Tibial nerve (tissue), 4 donors: Measurements from ENCODE around the gene BDH2. TPM values are rescaled to one million over a fixed set of nuclear protein-coding genes. Genes with fewer than 3 reads are reported as not detected.

Source experiments
- DNase-seq, 2 donors: peaks; one replicate each; pipeline ENCODE4 v3.0.0-alpha.2; 2019; ENCODE audit warnings: low spot score in 2 of 2
- H3K27ac ChIP-seq, 4 donors: fragments of 200-600 bp; sonication (generic) in 3 of 4; one replicate each; pipeline ENCODE4 v1.5.1; 2017 to 2019; ENCODE audit warnings: mild to moderate bottlenecking in 1 of 4
- H3K27me3 ChIP-seq, 2 donors: fragments of 200-600 bp; sonication (generic) in 1 of 2; one replicate each; pipeline versions ENCODE4 v1.5.1 to v1.6.0; 2017 to 2019
- H3K36me3 ChIP-seq, 3 donors: fragments of 200-600 bp; sonication (generic); one replicate each; pipeline ENCODE4 v1.5.1; 2018 to 2019
- H3K4me1 ChIP-seq, 4 donors: fragments of 200-600 bp; sonication (generic) in 3 of 4; one replicate each; pipeline ENCODE4 v1.5.1; 2017 to 2019
- H3K4me3 ChIP-seq, 4 donors: fragments of 200-600 bp; sonication (generic) in 3 of 4; one replicate each; pipeline ENCODE4 v1.5.1; 2017 to 2019; ENCODE audit warnings: mild to moderate bottlenecking in 1 of 4, moderate library complexity in 1 of 4
- H3K9me3 ChIP-seq, 4 donors: fragments of 200-600 bp; sonication (generic) in 3 of 4; one replicate each; pipeline ENCODE4 v1.5.1; 2017 to 2019
- EP300 ChIP-seq, 2 donors: sonication (generic); formaldehyde crosslinking; IDR thresholded peaks; one replicate each; pipeline ENCODE4 v1.6.1; 2017; ENCODE audit warnings: antibody characterized with exemption in 2 of 2, mild to moderate bottlenecking in 1 of 2
- POLR2A ChIP-seq, 2 donors: fragments of 450-650 bp; IDR thresholded peaks; one replicate each; pipeline ENCODE4 v1.6.1; 2017; ENCODE audit warnings: antibody characterized with exemption in 2 of 2, mild to moderate bottlenecking in 2 of 2, moderate library complexity in 2 of 2
- WGBS, 2 donors: methylation state at CpG; one replicate each; pipeline ENCODE4 v1.1.5; 2018; 5-methylcytosine and 5-hydroxymethylcytosine counted together
- total RNA-seq, 4 donors: library from RNA; depleted of rRNA; stranded (reverse); fragments of >200 nt; gene quantifications; one replicate each; pipeline ENCODE4 v1.1.0, GENCODE V29; 2016
- TF ChIP-seq, protein P1 (sequence below), 5 experiments: fragments of 200-600 bp in 3 of 5; fragments of 450-650 bp in 2 of 5; sonication (generic) in 3 of 5; IDR thresholded peaks; one replicate each; pipeline ENCODE4 v1.5.1; 2016 to 2019; ENCODE audit warnings: antibody characterized with exemption in 5 of 5, mild to moderate bottlenecking in 3 of 5, moderate library complexity in 2 of 5

BDH2 gene
- total RNA-seq, 4 donors from 2014 or later = 35.7 to 95.3 (median 72.4) TPM

DNA sequence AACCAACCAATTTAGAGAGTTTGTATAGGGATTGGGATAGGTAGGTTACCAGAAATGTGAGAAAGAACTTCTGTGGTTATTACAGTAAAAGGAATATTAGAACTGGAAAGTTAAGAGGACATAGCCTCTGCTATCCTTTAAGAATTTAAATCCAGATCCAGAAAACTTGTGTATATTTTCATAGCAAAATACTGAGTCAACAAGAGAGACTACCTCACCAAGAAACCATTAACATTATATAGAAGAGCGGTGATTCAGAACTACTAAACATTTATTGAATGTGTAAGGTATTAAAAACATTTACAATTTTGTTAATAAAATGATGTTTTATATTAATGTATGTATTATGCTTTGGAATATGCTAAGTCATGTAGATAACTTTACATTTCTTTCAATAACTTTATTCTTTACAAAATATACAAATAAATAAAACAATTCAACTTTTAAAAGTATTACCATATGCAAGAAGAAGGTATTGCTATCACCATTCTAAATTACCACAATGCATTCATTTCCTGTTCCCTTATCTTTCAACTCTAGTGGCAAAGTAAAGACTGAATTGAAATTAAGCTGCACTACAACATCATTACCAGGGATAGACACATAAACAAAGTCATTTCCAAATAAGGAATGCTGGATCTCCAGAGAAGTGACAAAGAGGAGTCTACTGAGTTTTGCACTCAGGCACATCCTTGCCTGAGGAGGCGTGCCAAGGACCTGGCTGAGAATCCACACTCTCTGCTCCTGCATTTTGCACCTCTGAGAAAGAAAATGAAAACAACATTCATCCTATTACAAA lies 6.1 kb upstream of the BDH2 start:
- 89 to 98% methylated on average over 2 of the region's 2 CpGs for WGBS, 2 donors
- H3K27ac ChIP-seq = no peak overlapping the region
- no peak overlapping the region for H3K4me3 ChIP-seq
- TF ChIP-seq POLR2A (IDR thresholded peaks at IDR 0.05) = no peak
- TF ChIP-seq, protein P1, sequence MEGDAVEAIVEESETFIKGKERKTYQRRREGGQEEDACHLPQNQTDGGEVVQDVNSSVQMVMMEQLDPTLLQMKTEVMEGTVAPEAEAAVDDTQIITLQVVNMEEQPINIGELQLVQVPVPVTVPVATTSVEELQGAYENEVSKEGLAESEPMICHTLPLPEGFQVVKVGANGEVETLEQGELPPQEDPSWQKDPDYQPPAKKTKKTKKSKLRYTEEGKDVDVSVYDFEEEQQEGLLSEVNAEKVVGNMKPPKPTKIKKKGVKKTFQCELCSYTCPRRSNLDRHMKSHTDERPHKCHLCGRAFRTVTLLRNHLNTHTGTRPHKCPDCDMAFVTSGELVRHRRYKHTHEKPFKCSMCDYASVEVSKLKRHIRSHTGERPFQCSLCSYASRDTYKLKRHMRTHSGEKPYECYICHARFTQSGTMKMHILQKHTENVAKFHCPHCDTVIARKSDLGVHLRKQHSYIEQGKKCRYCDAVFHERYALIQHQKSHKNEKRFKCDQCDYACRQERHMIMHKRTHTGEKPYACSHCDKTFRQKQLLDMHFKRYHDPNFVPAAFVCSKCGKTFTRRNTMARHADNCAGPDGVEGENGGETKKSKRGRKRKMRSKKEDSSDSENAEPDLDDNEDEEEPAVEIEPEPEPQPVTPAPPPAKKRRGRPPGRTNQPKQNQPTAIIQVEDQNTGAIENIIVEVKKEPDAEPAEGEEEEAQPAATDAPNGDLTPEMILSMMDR (IDR thresholded peaks at IDR 0.05) = no peak
- TF ChIP-seq EP300 (IDR thresholded peaks at IDR 0.05) = no peak
- no peaks in the 10 kb centered on the region for H3K9me3 ChIP-seq
- no peaks in the 10 kb centered on the region for H3K4me1 ChIP-seq
- H3K36me3 ChIP-seq = no peaks in the 10 kb centered on the region
- no peak for DNase-seq
- H3K27me3 ChIP-seq = no peaks in the 10 kb centered on the region

DNA sequence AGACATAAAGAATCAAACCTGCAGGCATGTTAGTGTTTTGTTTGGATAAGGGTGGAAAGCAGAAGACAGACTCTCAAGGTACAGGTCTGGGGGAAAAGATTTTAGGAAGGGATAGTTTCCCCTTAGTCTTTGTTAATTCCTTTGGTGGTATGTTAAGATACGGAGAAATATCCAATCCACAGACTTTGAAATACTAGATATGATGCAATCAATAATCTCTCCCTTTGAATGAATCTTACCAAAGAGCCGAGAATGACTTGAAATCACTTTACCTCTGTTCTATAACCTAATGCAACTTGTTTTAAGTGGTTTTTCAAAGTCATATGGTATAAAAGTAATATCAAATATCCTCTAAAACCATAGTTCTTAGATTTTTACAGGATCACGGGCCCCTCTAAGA lies 5.3 kb upstream of the BDH2 start:
- Histone ChIP-seq H3K36me3 (no peaks in the 10 kb centered on the region), H3K9me3 (no peaks in the 10 kb centered on the region), H3K27me3 (no peaks in the 10 kb centered on the region), H3K4me3 (no peak overlapping the region), H3K27ac (no peak overlapping the region), H3K4me1 (no peaks in the 10 kb centered on the region)
- DNase-seq = no peak
- TF ChIP-seq, protein P1 (IDR thresholded peaks at IDR 0.05) = no peak
- no peak for TF ChIP-seq EP300 (IDR thresholded peaks at IDR 0.05)
- no peak for TF ChIP-seq POLR2A (IDR thresholded peaks at IDR 0.05)
- 91 to 96% methylated on average over 3 of the region's 3 CpGs for WGBS, 2 donors

DNA sequence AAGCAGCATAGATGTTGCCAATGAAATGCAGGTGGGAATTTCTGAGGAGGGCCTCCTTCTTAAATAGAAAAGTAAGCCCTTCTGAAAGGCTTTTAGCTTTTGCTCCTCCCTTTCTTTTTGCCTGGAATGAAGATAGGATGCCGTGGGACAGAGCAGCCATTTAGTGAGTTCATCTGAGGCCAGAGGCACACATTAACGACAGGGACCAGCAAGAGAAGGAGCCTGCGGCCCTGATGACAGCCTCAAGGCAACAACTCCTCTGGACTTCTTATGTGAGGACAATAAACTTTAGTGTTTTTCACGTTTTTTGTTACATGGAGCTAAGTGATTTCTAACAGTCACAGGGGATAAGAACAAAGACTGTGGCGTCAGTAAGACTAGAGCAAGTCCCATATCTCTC lies 1.1 kb upstream of the BDH2 start:
- Histone ChIP-seq H3K4me3 (no peak overlapping the region), H3K27ac (no peak overlapping the region), H3K36me3 (no peaks in the 10 kb centered on the region), H3K27me3 (no peaks in the 10 kb centered on the region), H3K9me3 (no peaks in the 10 kb centered on the region), H3K4me1 (peaks cover 0 to 26% (median 15%) of the 10 kb centered on the region in 4 donors)
- no peak for DNase-seq
- 38 to 44% methylated on average over 5 of the region's 5 CpGs for WGBS, 2 donors
- TF ChIP-seq, protein P1 (IDR thresholded peaks at IDR 0.05) = no peak
- no peak for TF ChIP-seq EP300 (IDR thresholded peaks at IDR 0.05)
- no peak for TF ChIP-seq POLR2A (IDR thresholded peaks at IDR 0.05)

DNA sequence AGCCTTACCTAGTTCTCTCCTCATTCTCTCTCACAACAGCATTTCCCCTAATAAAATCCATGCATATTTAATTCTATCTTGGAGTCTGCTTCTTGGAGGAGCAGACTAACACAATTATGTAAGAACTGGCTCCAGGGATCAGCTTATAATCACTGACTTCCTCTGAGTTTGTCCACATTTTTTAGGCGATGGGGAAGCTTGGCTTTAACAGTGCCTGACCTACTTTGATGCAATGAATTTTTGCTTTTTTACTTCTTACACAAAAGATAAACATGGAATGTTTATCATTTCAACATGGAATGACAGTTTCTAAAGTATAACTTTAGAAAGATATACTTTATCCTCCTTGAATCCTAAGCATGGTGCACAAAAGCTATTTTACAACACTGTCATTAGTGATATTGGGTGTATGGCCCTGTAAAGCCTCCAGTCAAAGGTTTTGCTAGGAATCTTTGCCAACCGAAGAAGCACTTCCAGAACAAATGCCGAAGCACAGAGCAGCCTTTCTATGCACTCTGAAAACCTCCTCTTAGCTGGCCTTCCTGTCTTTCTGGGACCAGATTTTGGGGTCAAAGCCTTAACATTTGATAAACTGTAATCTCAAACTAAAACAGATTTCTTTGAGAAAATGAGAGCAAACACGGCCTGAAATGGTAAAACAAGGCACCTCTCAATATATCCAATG lies 736 bp downstream of the BDH2 start:
- H3K27me3 ChIP-seq = no peaks in the 10 kb centered on the region
- no peaks in the 10 kb centered on the region for H3K9me3 ChIP-seq
- TF ChIP-seq POLR2A (IDR thresholded peaks at IDR 0.05) = no peak
- TF ChIP-seq, protein P1 (IDR thresholded peaks at IDR 0.05) = no peak
- no peak for TF ChIP-seq EP300 (IDR thresholded peaks at IDR 0.05)
- no peak for DNase-seq
- peak overlapping the region; percentile 16 to 55 (median 40) for H3K4me3 ChIP-seq
- peak overlapping the region in 3 of 4 donors; percentile 63 to 89 (median 85) for H3K27ac ChIP-seq
- 2 to 3% methylated on average over 4 of the region's 4 CpGs for WGBS, 2 donors
- peaks cover 0 to 1% (median 0%) of the 10 kb centered on the region in 3 donors for H3K36me3 ChIP-seq
- peaks cover 0 to 34% (median 17%) of the 10 kb centered on the region in 4 donors for H3K4me1 ChIP-seq

DNA sequence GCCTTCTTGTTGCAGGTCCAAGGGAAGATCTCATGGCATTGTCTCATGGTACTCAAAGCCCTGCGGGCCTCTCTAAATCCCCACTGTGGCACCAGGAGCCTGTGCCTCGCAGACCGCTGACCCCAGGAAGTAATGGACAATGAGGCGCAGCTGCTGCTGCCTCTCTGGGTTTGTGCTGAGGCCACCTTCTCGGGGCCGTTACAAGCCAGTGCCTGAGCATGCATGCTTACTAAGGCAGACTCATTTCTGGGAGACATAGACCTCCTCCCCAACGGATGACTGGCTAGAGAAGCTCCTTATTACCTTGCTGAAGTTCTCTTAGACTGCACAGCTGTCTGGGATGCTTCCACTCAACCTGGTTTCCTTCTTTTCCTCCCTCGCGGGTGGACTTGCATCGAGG lies 1.3 kb downstream of the BDH2 start:
- TF ChIP-seq, protein P1 (IDR thresholded peaks at IDR 0.05) = no peak
- TF ChIP-seq EP300 (IDR thresholded peaks at IDR 0.05) (no peak), POLR2A (IDR thresholded peaks at IDR 0.05) (no peak)
- H3K4me1 ChIP-seq = peaks cover 0 to 34% (median 17%) of the 10 kb centered on the region in 4 donors
- peaks cover 0 to 4% (median 0%) of the 10 kb centered on the region in 3 donors for H3K36me3 ChIP-seq
- H3K4me3 ChIP-seq = peak overlapping the region in 3 of 4 donors; percentile 31 to 55 (median 48)
- no peaks in the 10 kb centered on the region for H3K27me3 ChIP-seq
- 49 to 51% methylated on average over 9 to 10 of the region's 10 CpGs for whole genome bisulfite sequencing, 2 donors
- DNase-seq = no peak
- peak overlapping the region in 2 of 4 donors; percentile 85 to 89 for H3K27ac ChIP-seq
- H3K9me3 ChIP-seq = no peaks in the 10 kb centered on the region
